ENCODE results near the gene ATIC. TPM values are rescaled to one million over a fixed set of nuclear protein-coding genes. Genes with fewer than 3 reads are reported as not detected.

The ATIC gene
- polyA plus RNA-seq, 1 donor from 2014 or later, result 9.5 TPM

DNA sequence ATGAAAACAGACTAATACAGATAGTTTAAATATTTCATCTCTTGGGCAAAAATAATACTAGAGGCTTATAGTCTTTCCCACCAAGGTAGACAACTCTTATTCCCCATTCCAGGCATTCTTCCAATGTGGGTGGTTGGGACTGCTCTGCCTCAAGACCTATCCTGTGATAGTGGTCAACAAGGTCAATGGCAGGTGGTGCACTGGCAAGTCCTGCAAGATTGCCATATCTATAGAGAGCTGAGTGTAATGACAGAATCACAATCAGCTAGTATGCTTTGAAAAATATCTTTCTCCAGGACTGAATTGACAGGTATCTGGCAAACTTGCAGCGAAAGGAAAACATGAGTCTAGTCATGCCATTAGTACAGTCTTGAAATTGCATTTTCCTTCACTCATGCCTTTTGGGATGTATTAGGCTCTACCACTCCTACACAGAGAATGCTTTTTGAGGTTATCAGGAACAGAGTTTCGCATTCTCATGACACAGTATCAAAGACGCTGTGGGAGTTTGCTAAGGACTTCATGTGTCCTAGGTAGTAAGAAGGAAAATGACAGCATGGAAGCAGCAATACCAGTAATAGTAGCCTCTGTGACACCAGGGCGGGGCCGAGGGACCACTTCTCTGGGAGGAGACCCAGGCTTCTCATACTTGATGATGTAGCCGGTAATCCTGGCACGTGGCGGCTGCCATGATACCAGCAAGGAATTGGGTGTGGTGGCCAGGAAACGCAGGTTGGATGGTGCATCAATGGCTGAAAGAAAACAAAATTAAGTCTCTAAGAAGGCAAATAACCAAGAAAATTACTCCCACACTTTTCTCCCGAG, 63.0 kb downstream of the ATIC start:
- H3K27me3 ChIP-seq (ENCODE audit: insufficient read depth, low read depth, low read length), result no peaks in the 10 kb centered on the region

GRCh38 chr2:215375467-215375830, 63.6 kb downstream of the ATIC start:
- Histone ChIP-seq H3K4me2 (ENCODE audit: low read length) (no peak overlapping the region), H3K27ac (ENCODE audit: low read length) (no peak overlapping the region), H2AFZ (ENCODE audit: low read depth, low read length) (no peak overlapping the region), H3K79me2 (replicated peaks; ENCODE audit: insufficient read depth, low read length) (no peaks in the 10 kb centered on the region), H3K9ac (ENCODE audit: low read length) (no peak overlapping the region), H3K27me3 (ENCODE audit: insufficient read depth, low read depth, low read length) (no peaks in the 10 kb centered on the region), H3K9me2 (ENCODE audit: insufficient read depth, low read length) (no peaks in the 10 kb centered on the region), H3K9me3 (ENCODE audit: low read length) (no peaks in the 10 kb centered on the region), H3F3A (ENCODE audit: insufficient read depth, low read length, poor library complexity, severe bottlenecking) (no peaks in the 10 kb centered on the region), H3K36me3 (ENCODE audit: insufficient read depth, low read length) (no peaks in the 10 kb centered on the region), H4K20me1 (ENCODE audit: insufficient read depth) (no peaks in the 10 kb centered on the region), H3K4me3 (ENCODE audit: low read length) (no peak overlapping the region)
- no peak for TF ChIP-seq TAF1 (IDR thresholded peaks at IDR 0.05; ENCODE audit: low read depth)
- TF ChIP-seq REST (IDR thresholded peaks at IDR 0.05; ENCODE audit: borderline replicate concordance), result no peak
- TF ChIP-seq SMC3 (conservative IDR thresholded peaks at IDR 0.05; ENCODE audit: poor library complexity), result no peak
- TF ChIP-seq MXI1 (conservative IDR thresholded peaks at IDR 0.05; ENCODE audit: poor library complexity, severe bottlenecking), result no peak
- TF ChIP-seq RAD21 (conservative IDR thresholded peaks at IDR 0.05), result no peak
- TF ChIP-seq EZH2 (IDR thresholded peaks at IDR 0.05; ENCODE audit: borderline replicate concordance, insufficient read depth, low read length, poor library complexity, severe bottlenecking), result no peak
- TF ChIP-seq POLR2AphosphoS5 (IDR thresholded peaks at IDR 0.05), result no peak

More for the DNA sequence above, 63.0 kb downstream of the ATIC start:
- Histone ChIP-seq H3K4me3 (ENCODE audit: low read length) (no peak overlapping the region), H2AFZ (ENCODE audit: low read depth, low read length) (no peak overlapping the region), H4K20me1 (ENCODE audit: insufficient read depth) (no peaks in the 10 kb centered on the region), H3K9me3 (ENCODE audit: low read length) (no peaks in the 10 kb centered on the region), H3K27ac (ENCODE audit: low read length) (no peak overlapping the region), H3K4me2 (ENCODE audit: low read length) (no peak overlapping the region), H3K79me2 (replicated peaks; ENCODE audit: insufficient read depth, low read length) (no peaks in the 10 kb centered on the region), H3K9me2 (ENCODE audit: insufficient read depth, low read length) (no peaks in the 10 kb centered on the region), H3K9ac (ENCODE audit: low read length) (no peak overlapping the region), H3K36me3 (ENCODE audit: insufficient read depth, low read length) (no peaks in the 10 kb centered on the region), H3F3A (ENCODE audit: insufficient read depth, low read length, poor library complexity, severe bottlenecking) (no peaks in the 10 kb centered on the region)
- TF ChIP-seq MXI1 (conservative IDR thresholded peaks at IDR 0.05; ENCODE audit: poor library complexity, severe bottlenecking) (no peak), RAD21 (conservative IDR thresholded peaks at IDR 0.05) (no peak), EZH2 (IDR thresholded peaks at IDR 0.05; ENCODE audit: borderline replicate concordance, insufficient read depth, low read length, poor library complexity, severe bottlenecking) (no peak), TAF1 (IDR thresholded peaks at IDR 0.05; ENCODE audit: low read depth) (no peak), POLR2AphosphoS5 (IDR thresholded peaks at IDR 0.05) (no peak), REST (IDR thresholded peaks at IDR 0.05; ENCODE audit: borderline replicate concordance) (no peak), SMC3 (conservative IDR thresholded peaks at IDR 0.05; ENCODE audit: poor library complexity) (no peak), EP300 (conservative IDR thresholded peaks at IDR 0.05; ENCODE audit: poor library complexity, severe bottlenecking) (no peak), CTCF (IDR thresholded peaks at IDR 0.05; ENCODE audit: poor library complexity, severe bottlenecking) (no peak)

Data from neural cell (in vitro differentiated cells).